ENCODE measurements around the gene COMMD7. TPM values are rescaled to one million over a fixed set of nuclear protein-coding genes. Genes with fewer than 3 reads are reported as not detected.

Gene COMMD7
- total RNA-seq, 1 donor from 2014 or later = 72.3 TPM

DNA sequence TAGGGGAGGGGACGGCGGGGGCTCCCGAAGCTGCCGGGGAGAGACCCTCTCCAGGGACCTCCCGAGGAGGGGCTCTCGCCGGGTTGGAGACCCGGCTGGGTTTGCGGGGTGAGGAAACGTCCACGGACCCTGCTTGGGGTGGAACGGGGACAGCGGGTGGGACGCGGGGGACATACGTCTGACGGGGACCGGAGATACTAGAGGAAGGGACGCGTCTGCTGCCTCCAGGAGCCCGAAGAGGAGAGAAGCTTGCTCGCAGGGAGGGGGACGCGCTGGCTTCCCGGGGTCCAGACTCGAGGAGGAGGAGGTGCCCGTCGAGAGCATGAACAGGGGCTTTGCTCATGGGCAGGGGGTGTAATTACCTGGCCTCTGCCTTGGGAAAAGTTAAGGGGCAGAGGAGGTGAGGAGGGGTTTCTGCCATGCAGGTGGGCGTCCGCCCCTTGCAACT lies 19.5 kb upstream of the COMMD7 start:
- H3K9me3 Mint-ChIP-seq = no peaks in the 10 kb centered on the region
- no peaks in the 10 kb centered on the region for H3K36me3 Mint-ChIP-seq
- no peak for DNase-seq (ENCODE audit: extremely low spot score, unreplicated experiment)
- TF ChIP-seq, protein P1, sequence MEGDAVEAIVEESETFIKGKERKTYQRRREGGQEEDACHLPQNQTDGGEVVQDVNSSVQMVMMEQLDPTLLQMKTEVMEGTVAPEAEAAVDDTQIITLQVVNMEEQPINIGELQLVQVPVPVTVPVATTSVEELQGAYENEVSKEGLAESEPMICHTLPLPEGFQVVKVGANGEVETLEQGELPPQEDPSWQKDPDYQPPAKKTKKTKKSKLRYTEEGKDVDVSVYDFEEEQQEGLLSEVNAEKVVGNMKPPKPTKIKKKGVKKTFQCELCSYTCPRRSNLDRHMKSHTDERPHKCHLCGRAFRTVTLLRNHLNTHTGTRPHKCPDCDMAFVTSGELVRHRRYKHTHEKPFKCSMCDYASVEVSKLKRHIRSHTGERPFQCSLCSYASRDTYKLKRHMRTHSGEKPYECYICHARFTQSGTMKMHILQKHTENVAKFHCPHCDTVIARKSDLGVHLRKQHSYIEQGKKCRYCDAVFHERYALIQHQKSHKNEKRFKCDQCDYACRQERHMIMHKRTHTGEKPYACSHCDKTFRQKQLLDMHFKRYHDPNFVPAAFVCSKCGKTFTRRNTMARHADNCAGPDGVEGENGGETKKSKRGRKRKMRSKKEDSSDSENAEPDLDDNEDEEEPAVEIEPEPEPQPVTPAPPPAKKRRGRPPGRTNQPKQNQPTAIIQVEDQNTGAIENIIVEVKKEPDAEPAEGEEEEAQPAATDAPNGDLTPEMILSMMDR (conservative IDR thresholded peaks at IDR 0.05) = no peak
- H3K27ac Mint-ChIP-seq = peak overlapping the region; percentile 82
- H3K27me3 Mint-ChIP-seq = peaks cover 5% of the 10 kb centered on the region
- peak overlapping the region; percentile 98 for H3K4me3 Mint-ChIP-seq
- peaks cover 36% of the 10 kb centered on the region for H3K4me1 Mint-ChIP-seq (ENCODE audit: unreplicated experiment)

GRCh38 chr20:32761831-32762753 lies 18.8 kb upstream of the COMMD7 start, which contains the start of gene DNMT3B:
Gene DNMT3B, plus strand, starts transcription at chr20:32762385. Its CDS starts 17,939 bp downstream, at chr20:32780324.
- Mint-ChIP-seq H3K4me3 (peak within 1 kb of the TSS; percentile 98), H3K36me3 (no peaks in the 10 kb centered on the region), H3K9me3 (no peaks in the 10 kb centered on the region), H3K27me3 (peaks cover 5% of the 10 kb centered on the region), H3K4me1 (ENCODE audit: unreplicated experiment) (peaks cover 29% of the 10 kb centered on the region), H3K27ac (peak within 1 kb of the TSS; percentile 82)
- TF ChIP-seq, protein P1 (conservative IDR thresholded peaks at IDR 0.05) = peak; percentile 62
- DNase-seq (ENCODE audit: extremely low spot score, unreplicated experiment) = peak; percentile 93

DNA sequence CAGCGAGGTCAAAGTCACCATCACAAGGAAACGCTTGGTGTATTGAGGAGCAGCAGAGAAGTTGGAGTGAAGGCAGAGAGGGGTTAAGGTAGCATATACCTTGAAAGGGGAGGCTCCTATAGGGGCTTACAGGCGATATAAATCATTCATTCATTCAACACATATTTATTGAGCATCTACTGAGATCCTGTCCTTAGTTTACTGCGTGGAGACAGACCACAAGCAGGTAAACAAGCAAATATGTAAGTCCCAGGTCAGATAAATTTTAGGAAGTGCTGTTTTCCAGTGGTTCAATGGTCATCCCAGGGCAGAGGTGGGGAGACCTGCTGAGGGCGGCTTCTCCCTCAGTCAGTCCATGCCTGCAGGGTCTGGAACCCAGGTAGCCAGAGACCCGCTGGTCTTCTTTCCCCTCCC lies 18.2 kb upstream of the COMMD7 start:
- DNase-seq (ENCODE audit: extremely low spot score, unreplicated experiment) = no peak
- Mint-ChIP-seq H3K9me3 (no peaks in the 10 kb centered on the region), H3K4me3 (peak overlapping the region; percentile 87), H3K27ac (peak overlapping the region; percentile 13), H3K4me1 (ENCODE audit: unreplicated experiment) (peaks cover 28% of the 10 kb centered on the region), H3K36me3 (no peaks in the 10 kb centered on the region), H3K27me3 (peaks cover 5% of the 10 kb centered on the region)
- TF ChIP-seq, protein P1 (conservative IDR thresholded peaks at IDR 0.05) = no peak

DNA sequence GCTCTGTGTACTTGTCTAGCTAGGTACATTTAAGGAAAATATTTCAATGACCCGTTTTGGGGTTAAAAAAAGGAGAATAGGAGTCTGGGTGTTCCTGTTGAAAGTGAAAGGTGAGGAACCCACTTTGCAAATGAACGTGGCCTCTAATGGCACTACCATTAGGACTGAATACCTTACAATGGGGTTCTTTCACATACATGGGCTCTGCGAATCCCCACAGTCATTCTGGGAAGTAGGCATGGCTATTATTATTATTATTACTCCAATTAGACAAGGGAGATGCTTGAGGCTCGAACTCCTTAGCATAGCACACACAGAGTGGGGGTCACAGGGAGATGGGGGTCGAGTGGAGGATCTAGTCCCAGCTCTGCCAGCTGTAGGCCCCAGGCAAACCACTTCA lies 12.9 kb upstream of the COMMD7 start:
- no peak overlapping the region for H3K27ac Mint-ChIP-seq
- H3K27me3 Mint-ChIP-seq = no peaks in the 10 kb centered on the region
- TF ChIP-seq, protein P1 (conservative IDR thresholded peaks at IDR 0.05) = no peak
- DNase-seq (ENCODE audit: extremely low spot score, unreplicated experiment) = no peak
- no peaks in the 10 kb centered on the region for H3K9me3 Mint-ChIP-seq
- H3K36me3 Mint-ChIP-seq = no peaks in the 10 kb centered on the region
- H3K4me3 Mint-ChIP-seq = no peak overlapping the region
- H3K4me1 Mint-ChIP-seq (ENCODE audit: unreplicated experiment) = peaks cover 13% of the 10 kb centered on the region

- Mint-ChIP-seq H3K27ac (no peak overlapping the region), H3K9me3 (no peaks in the 10 kb centered on the region), H3K27me3 (no peaks in the 10 kb centered on the region)
Measured at GRCh38 chr20:32753731-32754130, 10.5 kb upstream of the COMMD7 start.

More at GRCh38 chr20:32753731-32754130, 10.5 kb upstream of the COMMD7 start:
- Mint-ChIP-seq H3K36me3 (no peaks in the 10 kb centered on the region), H3K4me1 (ENCODE audit: unreplicated experiment) (peaks cover 29% of the 10 kb centered on the region), H3K4me3 (no peak overlapping the region)
- TF ChIP-seq, protein P1 (conservative IDR thresholded peaks at IDR 0.05) = no peak
- no peak for DNase-seq (ENCODE audit: extremely low spot score, unreplicated experiment)

Data from type B pancreatic cell (in vitro differentiated cells).